Renal cortex interstitium (tissue), 11 donors: ENCODE results near the gene TMEM18. TPM values are rescaled to one million over a fixed set of nuclear protein-coding genes. Genes with fewer than 3 reads are reported as not detected.

Experiments used
- DNase-seq, 11 donors: peaks; one replicate each; pipeline ENCODE4 v3.0.0-alpha.2; 2013; ENCODE audit warnings: low read depth in 9 of 11, low spot score in 4 of 11; ENCODE audit errors: extremely low read depth in 1 of 11
- polyA plus RNA-seq, 3 donors: library from polyadenylated mRNA; unstranded; fragments of 120-200 nt; gene quantifications; one replicate each; pipeline ENCODE4 v1.2.1, GENCODE V29; 2013; ENCODE audit not compliant: insufficient read length in 3 of 3

The TMEM18 gene
- polyA plus RNA-seq, 3 donors = 50.1 to 65.4 (median 54.5) TPM

- no peak for DNase-seq
These were observed 47.2 kb downstream of the TMEM18 start for GRCh38 chr2:629961-630360.

DNA sequence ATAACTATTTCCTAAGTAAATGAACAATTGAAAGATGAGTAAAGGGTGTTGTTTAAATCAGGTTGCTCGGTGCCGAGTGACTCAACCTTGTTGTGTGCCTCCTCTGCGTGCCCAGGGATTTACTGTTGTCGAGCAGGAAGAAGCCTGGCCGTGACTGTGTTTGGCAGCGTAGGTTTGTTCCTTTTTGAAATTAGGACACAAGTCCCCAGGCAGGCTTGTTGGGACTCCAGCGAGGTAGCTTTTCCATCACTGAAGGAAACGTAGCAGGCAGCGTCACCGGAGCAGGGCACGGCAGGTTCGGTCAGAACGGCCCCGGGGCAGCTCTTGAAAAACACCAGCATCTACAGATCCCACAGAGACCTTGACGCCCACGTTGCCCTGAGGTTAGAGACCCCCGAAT, 48.6 kb downstream of the TMEM18 start:
- DNase-seq = no peak

DNA sequence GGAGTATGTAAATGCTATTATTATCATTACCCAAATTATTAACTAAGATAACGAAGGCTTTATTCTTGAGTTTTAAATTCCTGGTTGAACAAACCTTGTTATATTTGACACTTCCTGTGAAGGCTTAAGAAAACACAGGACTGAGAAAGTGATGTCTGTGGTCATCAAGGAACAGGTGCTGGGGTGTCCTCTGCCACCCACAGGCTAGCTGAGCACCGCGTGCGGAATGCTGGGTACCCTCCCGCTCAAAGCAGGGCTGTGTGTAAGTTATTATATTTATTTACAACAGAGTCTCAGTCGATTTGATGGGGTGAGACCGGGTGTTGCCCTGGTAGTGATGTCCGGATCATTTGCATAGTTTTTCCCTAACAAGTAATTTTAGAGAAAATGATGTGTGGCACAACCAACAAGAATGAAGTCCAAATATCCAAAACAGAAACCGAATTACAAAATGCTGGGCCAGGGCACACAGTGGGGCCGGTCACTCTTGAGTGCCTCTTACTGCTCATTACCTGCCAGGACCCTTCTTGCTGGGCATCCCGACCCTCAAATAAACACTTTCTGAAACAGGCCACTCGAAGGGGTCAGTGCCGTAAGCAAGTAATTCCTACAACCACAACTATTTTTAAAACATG, 49.2 kb downstream of the TMEM18 start:
- DNase-seq = no peak

GRCh38 chr2:627340-627709, 49.9 kb downstream of the TMEM18 start:
- no peak for DNase-seq

- no peak for DNase-seq
These were observed 50.5 kb downstream of the TMEM18 start for GRCh38 chr2:626491-627339.

GRCh38 chr2:625415-626333, 51.5 kb downstream of the TMEM18 start:
- no peak for DNase-seq

DNA sequence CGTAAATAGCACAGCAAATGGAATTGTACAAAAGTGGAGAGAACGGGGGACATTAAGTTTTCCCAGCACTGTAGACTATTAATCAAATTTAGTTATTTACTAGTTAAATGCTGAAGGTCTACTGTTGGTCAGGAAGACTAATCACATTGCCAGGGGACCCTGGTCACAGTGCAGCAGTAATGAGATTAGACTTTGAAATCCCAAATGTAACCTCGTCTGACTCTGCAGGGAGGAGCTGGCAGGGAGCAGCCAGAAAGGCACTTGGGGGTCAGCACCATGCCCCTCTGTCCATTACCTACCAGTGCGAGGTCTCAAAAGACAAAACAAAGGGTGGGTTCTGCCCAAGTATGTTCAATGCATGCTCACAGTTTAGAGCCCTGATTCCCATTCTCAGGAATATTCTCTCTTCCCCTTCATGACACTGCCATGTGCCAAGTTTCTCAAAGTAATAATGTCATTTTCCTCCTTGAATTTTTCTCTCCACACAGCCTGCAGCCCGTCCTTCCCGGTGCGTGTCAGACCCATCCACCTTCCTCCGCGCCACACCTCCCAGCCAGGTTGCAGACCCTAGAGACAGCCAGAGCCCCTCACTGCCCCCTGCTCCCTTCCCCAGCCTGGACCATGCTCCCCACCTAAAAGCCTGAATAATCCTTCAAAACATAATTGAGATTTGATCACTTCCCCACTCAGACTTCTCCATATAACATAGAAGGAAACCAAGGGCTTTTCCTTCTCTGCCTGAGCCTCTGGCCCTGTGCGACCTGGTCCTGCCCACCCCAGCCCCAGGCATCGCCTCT, 52.5 kb downstream of the TMEM18 start:
- DNase-seq = no peak

- DNase-seq = no peak
These were observed 53.1 kb downstream of the TMEM18 start for GRCh38 chr2:624096-624495.

DNA sequence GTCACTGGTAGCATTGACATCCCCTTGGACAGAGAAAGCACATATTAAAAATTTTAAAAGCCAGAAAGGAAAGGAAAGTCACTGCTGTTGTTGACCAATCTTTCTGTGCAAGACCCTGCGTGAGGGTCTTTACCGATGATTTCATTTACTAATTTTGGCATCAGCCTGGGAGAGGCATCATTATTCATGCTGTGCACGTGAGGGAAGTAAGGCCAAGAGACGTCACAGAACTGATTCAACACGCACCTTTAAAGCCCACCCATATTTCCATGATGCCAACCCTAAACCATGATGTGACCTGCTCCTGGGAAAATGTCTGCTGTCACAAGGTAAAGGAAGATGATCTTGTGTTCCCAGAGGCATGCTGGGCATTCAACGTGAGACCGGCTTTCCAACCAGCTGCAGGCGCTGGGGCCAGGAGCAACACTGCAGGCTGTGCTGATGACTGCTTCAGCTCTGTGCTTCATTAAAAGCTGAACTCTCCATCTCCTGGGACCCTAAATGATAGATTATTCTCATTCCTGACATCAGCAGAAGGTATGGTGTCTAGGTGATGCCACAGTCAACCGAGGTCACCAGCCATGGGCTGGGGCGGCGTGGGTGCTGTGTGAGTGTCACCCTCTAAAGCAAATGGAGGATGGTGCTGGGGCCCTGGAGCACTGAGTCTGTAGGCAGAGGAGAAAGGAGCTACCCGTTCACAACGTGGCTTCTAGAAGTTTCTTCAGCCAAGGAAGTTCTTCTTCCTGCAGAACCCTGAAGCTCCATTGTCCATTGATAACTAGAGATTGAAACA, 53.9 kb downstream of the TMEM18 start:
- no peak for DNase-seq

- no peak for DNase-seq
These were observed 54.8 kb downstream of the TMEM18 start for GRCh38 chr2:622357-622756.

- no peak for DNase-seq
These were observed 55.7 kb downstream of the TMEM18 start for GRCh38 chr2:621303-622099.

DNA sequence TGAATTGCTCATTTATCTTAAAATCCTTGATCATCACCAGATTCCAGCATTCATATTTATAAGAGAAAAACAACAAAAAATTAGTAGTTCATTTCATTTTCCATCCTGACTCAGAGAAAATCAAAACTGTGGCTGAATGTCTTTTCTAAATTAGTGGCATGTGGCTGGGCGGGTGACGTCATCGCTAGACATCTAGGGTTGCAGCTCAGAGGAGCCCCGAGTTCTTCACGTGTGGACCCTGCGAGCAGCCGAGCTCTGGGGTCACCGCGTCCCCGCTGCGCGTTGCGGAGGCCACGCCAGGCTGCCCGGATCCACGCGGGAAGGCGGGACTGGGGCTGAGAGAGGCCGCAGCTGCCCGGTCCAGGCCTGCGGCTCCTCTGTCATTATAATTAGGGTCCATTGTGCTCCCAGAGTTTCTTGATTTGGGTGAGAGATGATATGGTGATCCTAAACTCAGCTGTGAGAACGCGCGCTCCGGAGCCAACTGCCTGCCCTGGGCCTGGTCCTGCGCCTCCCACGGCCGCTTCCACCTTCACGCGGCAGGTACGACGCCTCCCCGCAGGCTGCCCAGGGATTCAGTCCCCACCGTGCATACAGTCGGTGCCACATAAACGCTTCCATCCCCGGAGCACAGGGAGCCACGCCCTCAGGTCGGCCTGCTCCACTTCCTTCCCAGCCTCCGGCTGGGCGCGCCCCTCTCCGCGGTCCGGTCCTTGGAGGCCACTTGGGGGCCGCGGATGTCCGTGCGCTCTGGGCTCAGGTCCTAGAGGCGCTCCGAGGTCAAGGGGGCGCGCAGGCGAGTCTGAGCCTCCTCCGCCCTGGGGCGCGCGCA, 56.5 kb downstream of the TMEM18 start:
- no peak for DNase-seq

GRCh38 chr2:620004-620403, 57.2 kb downstream of the TMEM18 start:
- DNase-seq = no peak

DNA sequence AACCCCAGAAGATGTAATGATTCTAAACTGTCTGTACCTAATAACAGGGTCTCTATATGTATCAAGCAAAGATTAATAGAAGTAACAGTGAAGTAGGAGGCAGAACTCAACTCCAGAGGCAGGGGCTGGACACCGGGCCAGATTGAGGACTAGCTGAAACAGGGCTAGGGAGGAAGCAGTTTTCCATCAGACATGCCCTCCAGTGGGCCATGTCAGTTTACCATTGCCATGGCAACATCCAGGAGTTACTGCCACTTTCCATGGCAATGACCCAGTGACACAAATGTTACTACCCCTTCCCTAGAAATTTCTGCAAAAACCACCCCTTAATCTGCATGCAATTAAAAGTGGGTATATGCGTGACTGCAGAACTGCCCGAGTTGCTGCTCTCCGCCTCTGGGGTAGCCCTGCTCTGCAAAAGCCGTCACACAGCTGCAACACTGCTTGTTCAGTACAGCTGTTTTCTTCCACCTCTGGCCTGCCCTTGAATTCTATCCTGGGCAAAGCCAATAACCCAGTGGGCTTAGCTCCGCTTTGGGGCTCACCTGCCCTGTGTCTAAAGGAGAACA, 58.7 kb downstream of the TMEM18 start:
- no peak for DNase-seq

DNA sequence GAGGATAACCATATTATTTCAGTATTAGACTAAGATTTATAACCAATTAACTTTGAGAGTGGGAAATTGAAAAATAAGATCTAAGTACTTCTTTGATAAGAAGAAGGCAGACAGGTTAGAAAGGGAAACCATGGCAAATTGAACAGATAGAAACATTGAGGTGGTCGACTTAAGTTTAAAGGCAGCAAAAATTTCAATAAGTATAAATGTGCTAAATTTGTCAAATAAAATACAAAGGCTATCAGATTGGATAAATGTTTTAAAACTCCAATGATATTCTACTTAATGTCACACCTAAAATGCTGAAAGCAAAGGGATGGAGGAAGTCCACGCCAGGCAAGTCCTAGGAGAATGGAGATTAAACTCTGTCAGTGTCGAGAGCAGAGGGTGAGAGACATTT, 59.2 kb downstream of the TMEM18 start:
- DNase-seq = no peak
